ENCODE data around the gene LBP. TPM values are rescaled to one million over a fixed set of nuclear protein-coding genes. Genes with fewer than 3 reads are reported as not detected.
A peak's percentile ranks its signal among the peaks of the same experiment; 100 is the strongest.

LBP gene
- total RNA-seq, 1 experiment from 2014 or later: 0.52 TPM

DNA sequence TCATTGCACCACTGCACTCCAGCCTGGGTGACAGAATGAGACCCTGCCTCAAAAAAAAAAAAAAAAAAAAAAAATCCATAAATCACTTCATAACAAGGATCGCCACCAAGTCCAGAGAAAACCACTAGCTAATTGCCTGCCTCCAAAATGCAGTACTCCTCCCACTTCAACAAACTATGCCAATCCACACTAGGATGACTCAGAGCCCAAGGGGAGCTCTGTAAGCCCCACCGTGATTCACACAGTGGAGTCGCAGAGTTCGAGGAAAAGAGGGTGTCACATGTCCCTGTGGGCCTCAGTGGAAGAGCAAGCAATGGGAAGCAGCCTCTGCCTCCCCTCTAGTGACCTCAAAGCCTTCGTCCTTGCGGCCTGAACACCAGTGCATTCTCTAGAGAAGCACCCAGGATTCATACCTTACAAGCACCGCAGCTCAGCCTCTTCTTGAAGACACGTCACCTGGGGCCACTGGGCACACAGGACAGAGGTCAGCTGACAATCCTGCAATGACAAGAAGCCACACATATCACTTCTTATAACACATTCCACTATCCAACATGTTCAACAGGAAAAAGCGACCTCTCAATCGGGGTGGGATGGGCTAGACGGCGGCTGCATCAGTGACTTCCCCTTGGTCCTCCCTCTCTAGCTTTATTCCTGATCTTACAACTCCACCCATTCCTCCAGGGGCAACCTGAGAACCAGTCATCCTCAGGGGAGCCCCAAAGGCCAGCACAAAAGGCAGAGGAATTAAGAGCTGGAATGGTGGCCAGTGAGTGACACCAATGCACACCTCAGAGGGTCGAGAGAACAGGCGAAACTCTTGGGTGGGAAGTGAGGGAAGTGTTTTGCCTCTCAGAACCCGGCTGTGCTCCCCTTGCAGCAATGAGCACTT lies 80.0 kb downstream of the LBP start:
- Histone ChIP-seq H3K79me2 (ENCODE audit: insufficient read depth, low read length) (peaks cover 12% of the 10 kb centered on the region; the same call in 1 of the 2 replicates), H3K27me3 (ENCODE audit: insufficient read depth, low read length) (no peaks in the 10 kb centered on the region), H3K14ac (ENCODE audit: insufficient read depth, low read length) (no peak overlapping the region), H2BK5ac (ENCODE audit: insufficient read length, low read length) (no peak overlapping the region), H3T11ph (ENCODE audit: low read length) (no peak overlapping the region), H3K23ac (ENCODE audit: insufficient read length, low read depth, low read length) (no peak overlapping the region), H2BK15ac (ENCODE audit: low read depth, low read length) (no peak overlapping the region), H2AFZ (ENCODE audit: low read length) (no peak overlapping the region), H2BK120ac (ENCODE audit: low read depth, low read length, poor library complexity, severe bottlenecking) (no peak overlapping the region), H2AK5ac (ENCODE audit: insufficient read length, low read length) (no peak overlapping the region), H4K8ac (replicated peaks; ENCODE audit: insufficient read length, low read depth, low read length) (no peak overlapping the region), H3K79me1 (ENCODE audit: insufficient read depth, low read depth, low read length, poor library complexity, severe bottlenecking) (peaks cover 11% of the 10 kb centered on the region), H4K20me1 (ENCODE audit: control insufficient read depth, insufficient read depth, insufficient read length) (peaks cover 2% of the 10 kb centered on the region), H4K91ac (ENCODE audit: insufficient read length, low read depth, low read length) (no peak overlapping the region), H3K18ac (ENCODE audit: insufficient read length, low read depth, low read length) (no peak overlapping the region), H3K27ac (ENCODE audit: insufficient read length, low read depth, low read length) (no peak overlapping the region), H3K23me2 (ENCODE audit: insufficient read length, low read depth, low read length, poor library complexity, severe bottlenecking) (no peaks in the 10 kb centered on the region), H3K4me1 (ENCODE audit: insufficient read depth, low read length) (no peaks in the 10 kb centered on the region), H4K5ac (ENCODE audit: insufficient read length, low read depth, low read length) (no peak overlapping the region), H2BK12ac (ENCODE audit: insufficient read length, low read depth, low read length) (no peak overlapping the region), H3K4me2 (ENCODE audit: insufficient read depth, insufficient read length, low read length) (no peak overlapping the region), H3K4ac (ENCODE audit: low read depth, low read length) (no peak overlapping the region), H3K9me3 (ENCODE audit: control insufficient read depth, low read depth, low read length) (no peaks in the 10 kb centered on the region), H3K9ac (ENCODE audit: extremely low read depth, insufficient read length, low read length) (no peak overlapping the region), H3K56ac (ENCODE audit: insufficient read length, low read depth, low read length) (no peak overlapping the region), H2BK20ac (ENCODE audit: low read depth, low read length, poor library complexity, severe bottlenecking) (no peak overlapping the region)
- H3K27me3 Mint-ChIP-seq (ENCODE audit: low read depth): no peaks in the 10 kb centered on the region; the same call in 1 of the 2 replicates
- H3K27ac Mint-ChIP-seq: peak overlapping the region in 2 of 3 experiments; percentile 56 to 62; a peak in 4 of 7 replicates
- no peak overlapping the region; a peak in 1 of 5 replicates for H3K4me3 Mint-ChIP-seq
- H3K36me3 Mint-ChIP-seq (ENCODE audit: insufficient read depth in 1 of 3, low read depth in 3 of 3): peaks cover 79 to 97% (median 93%) of the 10 kb centered on the region in 3 experiments
- TF ChIP-seq, protein P1, sequence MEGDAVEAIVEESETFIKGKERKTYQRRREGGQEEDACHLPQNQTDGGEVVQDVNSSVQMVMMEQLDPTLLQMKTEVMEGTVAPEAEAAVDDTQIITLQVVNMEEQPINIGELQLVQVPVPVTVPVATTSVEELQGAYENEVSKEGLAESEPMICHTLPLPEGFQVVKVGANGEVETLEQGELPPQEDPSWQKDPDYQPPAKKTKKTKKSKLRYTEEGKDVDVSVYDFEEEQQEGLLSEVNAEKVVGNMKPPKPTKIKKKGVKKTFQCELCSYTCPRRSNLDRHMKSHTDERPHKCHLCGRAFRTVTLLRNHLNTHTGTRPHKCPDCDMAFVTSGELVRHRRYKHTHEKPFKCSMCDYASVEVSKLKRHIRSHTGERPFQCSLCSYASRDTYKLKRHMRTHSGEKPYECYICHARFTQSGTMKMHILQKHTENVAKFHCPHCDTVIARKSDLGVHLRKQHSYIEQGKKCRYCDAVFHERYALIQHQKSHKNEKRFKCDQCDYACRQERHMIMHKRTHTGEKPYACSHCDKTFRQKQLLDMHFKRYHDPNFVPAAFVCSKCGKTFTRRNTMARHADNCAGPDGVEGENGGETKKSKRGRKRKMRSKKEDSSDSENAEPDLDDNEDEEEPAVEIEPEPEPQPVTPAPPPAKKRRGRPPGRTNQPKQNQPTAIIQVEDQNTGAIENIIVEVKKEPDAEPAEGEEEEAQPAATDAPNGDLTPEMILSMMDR (conservative IDR thresholded peaks at IDR 0.05): no peak
- peaks cover 2% of the 10 kb centered on the region in 2 experiments; a peak in 2 of 4 replicates for H3K4me1 Mint-ChIP-seq
- no CpG with 5 or more reads among the region's 15 CpGs for WGBS (ENCODE audit: extremely low coverage, insufficient read length, low lambda C conversion rate)
- H3K9me3 Mint-ChIP-seq: no peaks in the 10 kb centered on the region
- no peak for DNase-seq

Other genes with a start within 250 kb of the LBP start
- gene TGM2, start 181.2 kb upstream of the LBP start, total RNA-seq (2021): 1.1 and 1.4 TPM in 2 replicates
- 0.17 and 0.18 TPM in 2 replicates for gene KIAA1755, start 85.7 kb upstream of the LBP start, total RNA-seq (2021)
- gene BPI, start 42.3 kb upstream of the LBP start, total RNA-seq (2021): not detected in 2 replicates
- 70.1 and 74.8 TPM in 2 replicates for gene SNHG17, start 88.8 kb downstream of the LBP start, total RNA-seq (2021)
- 28.5 TPM in 2 replicates for gene RALGAPB, start 126.4 kb downstream of the LBP start, total RNA-seq (2021)
- gene ADIG, start 234.7 kb downstream of the LBP start, total RNA-seq (2021): not detected in 2 replicates

All from H9 (cell line).